ENCODE results near the gene DFFB.

DNA sequence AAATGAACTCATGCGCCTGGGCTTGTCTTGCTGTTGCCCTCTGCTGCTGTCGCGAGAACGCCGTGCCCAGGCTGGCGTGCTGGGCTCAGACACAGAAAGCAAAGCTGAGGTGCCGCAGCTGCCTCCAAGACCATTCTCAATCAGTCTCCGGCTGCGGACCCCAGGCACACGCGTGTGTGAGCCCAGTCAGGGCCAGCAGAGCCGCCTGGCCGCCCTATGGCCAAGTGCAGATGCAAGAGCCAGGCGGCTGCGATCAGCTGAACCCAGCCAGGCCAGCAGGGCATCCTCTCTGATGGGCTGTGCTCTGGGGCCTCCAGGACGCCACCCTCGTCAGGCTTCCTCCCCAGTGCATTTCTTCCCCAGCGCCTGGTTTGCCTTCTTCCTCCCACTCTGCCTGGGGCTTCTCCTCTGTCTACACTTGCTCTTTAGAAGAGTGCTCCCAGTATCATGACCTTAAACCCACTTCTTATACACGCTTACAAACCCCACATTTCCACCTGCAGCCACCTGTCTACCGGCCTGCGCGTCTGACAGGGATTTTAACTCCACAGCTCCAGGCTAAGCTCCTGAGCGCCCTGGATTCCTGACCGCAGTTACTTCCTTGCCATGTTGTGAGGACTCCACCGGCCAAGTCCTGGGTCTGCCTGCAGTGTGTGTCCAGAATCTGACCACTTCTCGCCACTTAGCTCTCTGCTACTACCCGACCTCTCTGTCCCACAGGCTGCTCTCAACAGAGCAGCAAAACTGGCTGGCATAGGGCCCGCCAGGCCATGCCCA is 39.3 kb upstream of the DFFB start:
- TF ChIP-seq NR2C2 (CRISPR knock-in tag; IDR thresholded peaks at IDR 0.05; ENCODE audit: borderline replicate concordance), result no peak
- no peak for TF ChIP-seq POLR2AphosphoS5 (IDR thresholded peaks at IDR 0.05; ENCODE audit: low read depth, low read length)
- no peak for TF ChIP-seq EZH2 (conservative IDR thresholded peaks at IDR 0.05; ENCODE audit: low read depth, low read length)
- TF ChIP-seq ATF7 (IDR thresholded peaks at IDR 0.05), result no peak
- TF ChIP-seq ATF7 (CRISPR knock-in tag; IDR thresholded peaks at IDR 0.05), result no peak
- no peak for TF ChIP-seq SMAD3 (CRISPR knock-in tag; IDR thresholded peaks at IDR 0.05)
- TF ChIP-seq, protein P1, sequence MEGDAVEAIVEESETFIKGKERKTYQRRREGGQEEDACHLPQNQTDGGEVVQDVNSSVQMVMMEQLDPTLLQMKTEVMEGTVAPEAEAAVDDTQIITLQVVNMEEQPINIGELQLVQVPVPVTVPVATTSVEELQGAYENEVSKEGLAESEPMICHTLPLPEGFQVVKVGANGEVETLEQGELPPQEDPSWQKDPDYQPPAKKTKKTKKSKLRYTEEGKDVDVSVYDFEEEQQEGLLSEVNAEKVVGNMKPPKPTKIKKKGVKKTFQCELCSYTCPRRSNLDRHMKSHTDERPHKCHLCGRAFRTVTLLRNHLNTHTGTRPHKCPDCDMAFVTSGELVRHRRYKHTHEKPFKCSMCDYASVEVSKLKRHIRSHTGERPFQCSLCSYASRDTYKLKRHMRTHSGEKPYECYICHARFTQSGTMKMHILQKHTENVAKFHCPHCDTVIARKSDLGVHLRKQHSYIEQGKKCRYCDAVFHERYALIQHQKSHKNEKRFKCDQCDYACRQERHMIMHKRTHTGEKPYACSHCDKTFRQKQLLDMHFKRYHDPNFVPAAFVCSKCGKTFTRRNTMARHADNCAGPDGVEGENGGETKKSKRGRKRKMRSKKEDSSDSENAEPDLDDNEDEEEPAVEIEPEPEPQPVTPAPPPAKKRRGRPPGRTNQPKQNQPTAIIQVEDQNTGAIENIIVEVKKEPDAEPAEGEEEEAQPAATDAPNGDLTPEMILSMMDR (CRISPR knock-in tag; IDR thresholded peaks at IDR 0.05), result no peak
- TF ChIP-seq ZNF564 (CRISPR knock-in tag; IDR thresholded peaks at IDR 0.05), result no peak

Measured in HepG2 (cell line).